Peyer's patch (tissue), 4 donors: ENCODE measurements around the gene CNTN4. TPM values are rescaled to one million over a fixed set of nuclear protein-coding genes. Genes with fewer than 3 reads are reported as not detected.

Source experiments
- DNase-seq, 3 donors: peaks; one replicate each; pipeline ENCODE4 v3.0.0-alpha.2; 2017 to 2019
- H3K27ac ChIP-seq, 4 donors: fragments of 200-600 bp; sonication (generic); one replicate each; pipeline ENCODE4 v1.5.1; 2016 to 2019
- H3K27me3 ChIP-seq, 2 donors: fragments of 200-600 bp; sonication (generic); one replicate each; pipeline ENCODE4 v1.5.1; 2019
- H3K36me3 ChIP-seq, 3 donors: fragments of 200-600 bp; sonication (generic); one replicate each; pipeline ENCODE4 v1.5.1; 2016 to 2019
- H3K4me1 ChIP-seq, 4 donors: fragments of 200-600 bp; sonication (generic); one replicate each; pipeline ENCODE4 v1.5.1; 2016 to 2019
- H3K4me3 ChIP-seq, 4 donors: fragments of 200-600 bp; sonication (generic); 1 replicate in 3 of 4; 2 replicates in 1 of 4; pipeline ENCODE4 v1.5.1; 2016 to 2019; ENCODE audit warnings: mild to moderate bottlenecking in 1 of 4
- H3K9me3 ChIP-seq, 4 donors: fragments of 200-600 bp; sonication (generic); one replicate each; pipeline ENCODE4 v1.5.1; 2016 to 2019; ENCODE audit warnings: mild to moderate bottlenecking in 1 of 4
- CTCF ChIP-seq, 6 experiments: fragments of 450-650 bp in 4 of 6; fragments of 200-600 bp in 2 of 6; sonication (generic) in 1 of 6; IDR thresholded peaks; one replicate each; pipeline ENCODE4 v1.5.1; 2017 to 2019; ENCODE audit warnings: antibody characterized with exemption in 6 of 6, mild to moderate bottlenecking in 3 of 6, moderate library complexity in 1 of 6
- POLR2A ChIP-seq, 2 donors: fragments of 450-650 bp; IDR thresholded peaks; one replicate each; pipeline ENCODE4 v1.5.1; 2017; ENCODE audit warnings: antibody characterized with exemption in 2 of 2, mild to moderate bottlenecking in 2 of 2, moderate library complexity in 2 of 2
- total RNA-seq, 4 donors: library from RNA; depleted of rRNA; stranded (reverse); fragments of >200 nt; gene quantifications; one replicate each; pipeline ENCODE4 v1.1.0, GENCODE V29; 2016

CNTN4 gene
- total RNA-seq, 4 donors from 2014 or later, result 5.4 to 31.1 (median 19.9) TPM

GRCh38 chr3:3087279-3087678 is 988.6 kb downstream of the CNTN4 start:
- no peaks in the 10 kb centered on the region for H3K36me3 ChIP-seq
- H3K4me1 ChIP-seq, result no peaks in the 10 kb centered on the region
- H3K27ac ChIP-seq, result no peak overlapping the region
- TF ChIP-seq POLR2A (IDR thresholded peaks at IDR 0.05) (no peak), CTCF (IDR thresholded peaks at IDR 0.05) (no peak)
- DNase-seq, result no peak
- no peaks in the 10 kb centered on the region for H3K27me3 ChIP-seq
- H3K4me3 ChIP-seq, result no peak overlapping the region
- H3K9me3 ChIP-seq, result no peaks in the 10 kb centered on the region

GRCh38 chr3:3087716-3088465 is 989.2 kb downstream of the CNTN4 start:
- no peak for DNase-seq
- no peak for TF ChIP-seq POLR2A (IDR thresholded peaks at IDR 0.05)
- no peak for TF ChIP-seq CTCF (IDR thresholded peaks at IDR 0.05)
- Histone ChIP-seq H3K9me3 (no peaks in the 10 kb centered on the region), H3K4me3 (no peak overlapping the region), H3K36me3 (no peaks in the 10 kb centered on the region), H3K4me1 (no peaks in the 10 kb centered on the region), H3K27ac (no peak overlapping the region), H3K27me3 (no peaks in the 10 kb centered on the region)

- no peaks in the 10 kb centered on the region for H3K36me3 ChIP-seq
- no peak overlapping the region for H3K4me3 ChIP-seq
- DNase-seq, result peak in 1 of 3 donors; percentile 29
- H3K4me1 ChIP-seq, result no peaks in the 10 kb centered on the region
- H3K27me3 ChIP-seq, result no peaks in the 10 kb centered on the region
- no peak overlapping the region for H3K27ac ChIP-seq
- TF ChIP-seq CTCF (IDR thresholded peaks at IDR 0.05) (no peak), POLR2A (IDR thresholded peaks at IDR 0.05) (no peak)
- H3K9me3 ChIP-seq, result no peaks in the 10 kb centered on the region
These were observed 990.4 kb downstream of the CNTN4 start for GRCh38 chr3:3089017-3089416.

GRCh38 chr3:3097958-3098357 is 999.3 kb downstream of the CNTN4 start:
- TF ChIP-seq CTCF (IDR thresholded peaks at IDR 0.05) (no peak), POLR2A (IDR thresholded peaks at IDR 0.05) (no peak)
- Histone ChIP-seq H3K4me3 (no peak overlapping the region), H3K4me1 (no peaks in the 10 kb centered on the region), H3K27me3 (no peaks in the 10 kb centered on the region), H3K36me3 (no peaks in the 10 kb centered on the region), H3K9me3 (no peaks in the 10 kb centered on the region), H3K27ac (no peak overlapping the region)
- no peak for DNase-seq

GRCh38 chr3:3101660-3102458 is 1003.2 kb downstream of the CNTN4 start:
- Histone ChIP-seq H3K9me3 (no peaks in the 10 kb centered on the region), H3K36me3 (no peaks in the 10 kb centered on the region), H3K4me1 (no peaks in the 10 kb centered on the region), H3K27me3 (no peaks in the 10 kb centered on the region), H3K27ac (no peak overlapping the region), H3K4me3 (no peak overlapping the region)
- DNase-seq, result no peak
- TF ChIP-seq CTCF (IDR thresholded peaks at IDR 0.05) (no peak), POLR2A (IDR thresholded peaks at IDR 0.05) (no peak)
